ENCODE results near the gene ARTN. TPM values are rescaled to one million over a fixed set of nuclear protein-coding genes. Genes with fewer than 3 reads are reported as not detected.

The ARTN gene
- total RNA-seq, 1 experiment from 2014 or later = 36.0 TPM

GRCh38 chr1:43938383-43938782 is 4.8 kb downstream of the ARTN start:
- no peak overlapping the region for H3K4me2 ChIP-seq (ENCODE audit: low read length)
- TF ChIP-seq CTCF (conservative IDR thresholded peaks at IDR 0.05; ENCODE audit: low read depth, low read length) (no peak), EZH2 (IDR thresholded peaks at IDR 0.05; ENCODE audit: low read length, unreplicated experiment) (no peak), EZH2phosphoT487 (IDR thresholded peaks at IDR 0.05; ENCODE audit: borderline replicate concordance, low read length) (no peak)
- no peak overlapping the region for H3K27ac ChIP-seq (ENCODE audit: low read length)
- no peak for ATAC-seq
- peaks cover 33% of the 10 kb centered on the region for H3K4me1 ChIP-seq (ENCODE audit: insufficient read depth, low read length)
- H3F3A ChIP-seq (ENCODE audit: low read length, unreplicated experiment) = no peaks in the 10 kb centered on the region
- no peaks in the 10 kb centered on the region for H4K20me1 ChIP-seq (ENCODE audit: low read length)
- no peaks in the 10 kb centered on the region for H3K9me3 ChIP-seq (ENCODE audit: low read length)
- BruUV-seq (replicated peaks) = no TSS peak
- no peaks in the 10 kb centered on the region for H3K27me3 ChIP-seq (ENCODE audit: low read length)
- no peak overlapping the region for H3K4me3 ChIP-seq (ENCODE audit: low read length)
- no peak overlapping the region for H2AFZ ChIP-seq (ENCODE audit: low read length)
- intact Hi-C loops (cut with micrococcal nuclease) = no loop called here
- H3K79me2 ChIP-seq (ENCODE audit: low read length) = peaks cover 6% of the 10 kb centered on the region; the same call in 1 of the 2 replicates
- no peak overlapping the region for H3K9ac ChIP-seq (ENCODE audit: low read length)
- no peak for DNase-seq
- ChIA-PET CTCF (interaction anchor here (0.9 kb wide), 1 partner anchor 175 kb away, joined by 4 read pairs; no protein-coding TSS in a partner anchor), POLR2A (ENCODE audit: unreplicated experiment) (no interaction called here)
- H3K9me2 ChIP-seq (replicated peaks; ENCODE audit: low read length) = no peaks in the 10 kb centered on the region
- H3K36me3 ChIP-seq (ENCODE audit: low read depth, low read length) = no peaks in the 10 kb centered on the region; the same call in 1 of the 2 replicates

- intact Hi-C loops (cut with micrococcal nuclease) = no loop called here
- H3K9ac ChIP-seq (ENCODE audit: low read length) = no peak overlapping the region
- H3K36me3 ChIP-seq (ENCODE audit: low read depth, low read length) = no peaks in the 10 kb centered on the region; the same call in 1 of the 2 replicates
- no peaks in the 10 kb centered on the region for H3K9me2 ChIP-seq (replicated peaks; ENCODE audit: low read length)
- POLR2A ChIA-PET (ENCODE audit: unreplicated experiment) = no interaction called here
- DNase-seq (no peak), ATAC-seq (no peak)
- peaks cover 29% of the 10 kb centered on the region for H3K4me1 ChIP-seq (ENCODE audit: insufficient read depth, low read length)
- BruUV-seq (replicated peaks) = no TSS peak
- no peak overlapping the region for H3K4me3 ChIP-seq (ENCODE audit: low read length)
- H3F3A ChIP-seq (ENCODE audit: low read length, unreplicated experiment) = no peaks in the 10 kb centered on the region
- no peaks in the 10 kb centered on the region for H3K27me3 ChIP-seq (ENCODE audit: low read length)
- TF ChIP-seq EZH2 (IDR thresholded peaks at IDR 0.05; ENCODE audit: low read length, unreplicated experiment) = no peak
- no peak for TF ChIP-seq CTCF (conservative IDR thresholded peaks at IDR 0.05; ENCODE audit: low read depth, low read length)
- TF ChIP-seq EZH2phosphoT487 (IDR thresholded peaks at IDR 0.05; ENCODE audit: borderline replicate concordance, low read length) = no peak
- H3K4me2 ChIP-seq (ENCODE audit: low read length) = no peak overlapping the region
- H4K20me1 ChIP-seq (ENCODE audit: low read length) = no peaks in the 10 kb centered on the region
- no peak overlapping the region for H3K27ac ChIP-seq (ENCODE audit: low read length)
- H3K9me3 ChIP-seq (ENCODE audit: low read length) = no peaks in the 10 kb centered on the region
- CTCF ChIA-PET = no interaction called here
- no peak overlapping the region for H2AFZ ChIP-seq (ENCODE audit: low read length)
- H3K79me2 ChIP-seq (ENCODE audit: low read length) = peaks cover 6% of the 10 kb centered on the region; the same call in 1 of the 2 replicates
Measured at GRCh38 chr1:43938892-43939587, 5.4 kb downstream of the ARTN start.

GRCh38 chr1:43942411-43942810 is 8.8 kb downstream of the ARTN start:
- H3K9ac ChIP-seq (ENCODE audit: low read length) = no peak overlapping the region
- H3K4me3 ChIP-seq (ENCODE audit: low read length) = no peak overlapping the region
- H2AFZ ChIP-seq (ENCODE audit: low read length) = no peak overlapping the region
- H3K4me1 ChIP-seq (ENCODE audit: insufficient read depth, low read length) = peaks cover 15% of the 10 kb centered on the region
- no peak overlapping the region for H3K4me2 ChIP-seq (ENCODE audit: low read length)
- no peak for ATAC-seq
- H3K9me3 ChIP-seq (ENCODE audit: low read length) = no peaks in the 10 kb centered on the region
- no peaks in the 10 kb centered on the region for H3F3A ChIP-seq (ENCODE audit: low read length, unreplicated experiment)
- no peak for DNase-seq
- BruUV-seq (replicated peaks) = no TSS peak
- no peaks in the 10 kb centered on the region for H3K36me3 ChIP-seq (ENCODE audit: low read depth, low read length)
- H4K20me1 ChIP-seq (ENCODE audit: low read length) = no peaks in the 10 kb centered on the region
- no peaks in the 10 kb centered on the region for H3K27me3 ChIP-seq (ENCODE audit: low read length)
- intact Hi-C loops (cut with micrococcal nuclease) = no loop called here
- peaks cover 21% of the 10 kb centered on the region for H3K79me2 ChIP-seq (ENCODE audit: low read length)
- H3K27ac ChIP-seq (ENCODE audit: low read length) = no peak overlapping the region
- no peaks in the 10 kb centered on the region for H3K9me2 ChIP-seq (replicated peaks; ENCODE audit: low read length)
- ChIA-PET CTCF (no interaction called here), POLR2A (ENCODE audit: unreplicated experiment) (no interaction called here)
- TF ChIP-seq EZH2phosphoT487 (IDR thresholded peaks at IDR 0.05; ENCODE audit: borderline replicate concordance, low read length) = no peak
- TF ChIP-seq CTCF (conservative IDR thresholded peaks at IDR 0.05; ENCODE audit: low read depth, low read length) = no peak
- TF ChIP-seq EZH2 (IDR thresholded peaks at IDR 0.05; ENCODE audit: low read length, unreplicated experiment) = no peak

Measured in PC-3 (cell line).